Tibial nerve (tissue), 4 donors: ENCODE measurements around the gene SEMA6C. TPM values are rescaled to one million over a fixed set of nuclear protein-coding genes. Genes with fewer than 3 reads are reported as not detected.
A peak's percentile ranks its signal among the peaks of the same experiment; 100 is the strongest.
"Not testable (repeated sequence)": the region's sequence is repeated elsewhere in the genome, so short reads cannot be mapped to it uniquely, and the experiment has no call there.

Source experiments
- DNase-seq, 2 donors: peaks; one replicate each; pipeline ENCODE4 v3.0.0-alpha.2; 2019; ENCODE audit warnings: low spot score in 2 of 2
- H3K27ac ChIP-seq, 4 donors: fragments of 200-600 bp; sonication (generic) in 3 of 4; one replicate each; pipeline ENCODE4 v1.5.1; 2017 to 2019; ENCODE audit warnings: mild to moderate bottlenecking in 1 of 4
- H3K27me3 ChIP-seq, 2 donors: fragments of 200-600 bp; sonication (generic) in 1 of 2; one replicate each; pipeline versions ENCODE4 v1.5.1 to v1.6.0; 2017 to 2019
- H3K36me3 ChIP-seq, 3 donors: fragments of 200-600 bp; sonication (generic); one replicate each; pipeline ENCODE4 v1.5.1; 2018 to 2019
- H3K4me1 ChIP-seq, 4 donors: fragments of 200-600 bp; sonication (generic) in 3 of 4; one replicate each; pipeline ENCODE4 v1.5.1; 2017 to 2019
- H3K4me3 ChIP-seq, 4 donors: fragments of 200-600 bp; sonication (generic) in 3 of 4; one replicate each; pipeline ENCODE4 v1.5.1; 2017 to 2019; ENCODE audit warnings: mild to moderate bottlenecking in 1 of 4, moderate library complexity in 1 of 4
- H3K9me3 ChIP-seq, 4 donors: fragments of 200-600 bp; sonication (generic) in 3 of 4; one replicate each; pipeline ENCODE4 v1.5.1; 2017 to 2019
- CTCF ChIP-seq, 5 experiments: fragments of 200-600 bp in 3 of 5; fragments of 450-650 bp in 2 of 5; sonication (generic) in 3 of 5; IDR thresholded peaks; one replicate each; pipeline ENCODE4 v1.5.1; 2016 to 2019; ENCODE audit warnings: antibody characterized with exemption in 5 of 5, mild to moderate bottlenecking in 3 of 5, moderate library complexity in 2 of 5
- EP300 ChIP-seq, 2 donors: sonication (generic); formaldehyde crosslinking; IDR thresholded peaks; one replicate each; pipeline ENCODE4 v1.6.1; 2017; ENCODE audit warnings: antibody characterized with exemption in 2 of 2, mild to moderate bottlenecking in 1 of 2
- POLR2A ChIP-seq, 2 donors: fragments of 450-650 bp; IDR thresholded peaks; one replicate each; pipeline ENCODE4 v1.6.1; 2017; ENCODE audit warnings: antibody characterized with exemption in 2 of 2, mild to moderate bottlenecking in 2 of 2, moderate library complexity in 2 of 2
- WGBS, 2 donors: methylation state at CpG; one replicate each; pipeline ENCODE4 v1.1.5; 2018; 5-methylcytosine and 5-hydroxymethylcytosine counted together
- total RNA-seq, 4 donors: library from RNA; depleted of rRNA; stranded (reverse); fragments of >200 nt; gene quantifications; one replicate each; pipeline ENCODE4 v1.1.0, GENCODE V29; 2016

Gene SEMA6C
- total RNA-seq, 4 donors from 2014 or later: 15.5 to 28.7 (median 18.7) TPM

GRCh38 chr1:151189637-151190445 lies 43.4 kb upstream of the SEMA6C start, which contains the start of gene VPS72:
TSS of gene VPS72 (minus strand) at chr1:151190197. CDS start at chr1:151190121, 76 bp downstream.
- TF ChIP-seq CTCF (IDR thresholded peaks at IDR 0.05) (peak in 2 of 5 experiments; percentile 58 to 71), POLR2A (IDR thresholded peaks at IDR 0.05) (peak in 1 of 2 donors; percentile 55), EP300 (IDR thresholded peaks at IDR 0.05) (peak in 1 of 2 donors; percentile 88)
- peaks cover 4 to 36% (median 22%) of the 10 kb centered on the region in 4 donors for H3K4me1 ChIP-seq
- no peaks in the 10 kb centered on the region for H3K27me3 ChIP-seq
- peak within 1 kb of the TSS; percentile 75 to 93 (median 90) for H3K27ac ChIP-seq
- no peaks in the 10 kb centered on the region for H3K9me3 ChIP-seq
- 1% methylated on average over 41 to 42 of the region's 42 CpGs for WGBS, 2 donors
- peak; percentile 70 to 78 for DNase-seq
- peak within 1 kb of the TSS; percentile 73 to 96 (median 90) for H3K4me3 ChIP-seq
- H3K36me3 ChIP-seq: peaks cover 0 to 11% (median 7%) of the 10 kb centered on the region in 3 donors

GRCh38 chr1:151188667-151189066 lies 42.2 kb upstream of the SEMA6C start:
- Histone ChIP-seq H3K36me3 (peaks cover 0 to 23% (median 12%) of the 10 kb centered on the region in 3 donors), H3K4me3 (peak overlapping the region; percentile 73 to 96 (median 90)), H3K27ac (peak overlapping the region in 1 of 4 donors; percentile 91), H3K4me1 (peaks cover 4 to 36% (median 22%) of the 10 kb centered on the region in 4 donors)
- DNase-seq, H3K27me3 ChIP-seq, H3K9me3 ChIP-seq: not testable (repeated sequence)
- WGBS, 2 donors: 66 to 79% methylated on average over 8 of the region's 8 CpGs

GRCh38 chr1:151187205-151187604 lies 40.8 kb upstream of the SEMA6C start:
- H3K4me1 ChIP-seq: peaks cover 4 to 36% (median 22%) of the 10 kb centered on the region in 4 donors
- no peak for TF ChIP-seq CTCF (IDR thresholded peaks at IDR 0.05)
- TF ChIP-seq EP300 (IDR thresholded peaks at IDR 0.05): no peak
- no peak for TF ChIP-seq POLR2A (IDR thresholded peaks at IDR 0.05)
- peaks cover 3 to 38% (median 18%) of the 10 kb centered on the region in 3 donors for H3K36me3 ChIP-seq
- WGBS, 2 donors: 73% methylated on average over 1 of the region's 1 CpG
- no peak for DNase-seq
- no peak overlapping the region for H3K4me3 ChIP-seq
- H3K9me3 ChIP-seq: no peaks in the 10 kb centered on the region
- H3K27ac ChIP-seq: no peak overlapping the region
- no peaks in the 10 kb centered on the region for H3K27me3 ChIP-seq

GRCh38 chr1:151184211-151184610 lies 37.8 kb upstream of the SEMA6C start:
- H3K9me3 ChIP-seq: no peaks in the 10 kb centered on the region
- DNase-seq: no peak
- WGBS, 2 donors: 92 to 95% methylated on average over 10 of the region's 10 CpGs
- H3K27me3 ChIP-seq: no peaks in the 10 kb centered on the region
- peaks cover 3 to 68% (median 34%) of the 10 kb centered on the region in 3 donors for H3K36me3 ChIP-seq
- no peak overlapping the region for H3K27ac ChIP-seq
- H3K4me3 ChIP-seq: no peak overlapping the region
- TF ChIP-seq POLR2A (IDR thresholded peaks at IDR 0.05) (no peak), CTCF (IDR thresholded peaks at IDR 0.05) (no peak), EP300 (IDR thresholded peaks at IDR 0.05) (no peak)
- peaks cover 2 to 27% (median 14%) of the 10 kb centered on the region in 4 donors for H3K4me1 ChIP-seq

- Histone ChIP-seq H3K4me1 (peaks cover 0 to 5% (median 0%) of the 10 kb centered on the region in 4 donors), H3K27ac (no peak overlapping the region), H3K4me3 (no peak overlapping the region), H3K36me3 (peaks cover 0 to 100% (median 27%) of the 10 kb centered on the region in 3 donors), H3K27me3 (no peaks in the 10 kb centered on the region), H3K9me3 (no peaks in the 10 kb centered on the region)
- no peak for DNase-seq
- 91 to 94% methylated on average over 17 of the region's 17 CpGs for WGBS, 2 donors
- TF ChIP-seq CTCF (IDR thresholded peaks at IDR 0.05) (no peak), EP300 (IDR thresholded peaks at IDR 0.05) (no peak), POLR2A (IDR thresholded peaks at IDR 0.05) (no peak)
These were observed 30.1 kb upstream of the SEMA6C start for GRCh38 chr1:151176514-151177045.
